Upper lobe of left lung (tissue), 6 donors: ENCODE results near the gene CHD5. TPM values are rescaled to one million over a fixed set of nuclear protein-coding genes. Genes with fewer than 3 reads are reported as not detected.

Experiments used
- ATAC-seq, 2 donors: fragments of 200-7000 bp; cut with Tn5 transposase; one replicate each; pipeline ENCODE4 v1.9.1; 2022; ENCODE audit warnings: mild to moderate bottlenecking in 2 of 2, moderate library complexity in 2 of 2; ENCODE audit not compliant: low FRiP score in 2 of 2
- DNase-seq, 2 donors: peaks; one replicate each; pipeline ENCODE4 v3.0.0-alpha.2; 2019 to 2020
- H3K27ac ChIP-seq, 4 donors: fragments of 200-600 bp; sonication (generic); one replicate each; pipeline ENCODE4 v1.5.1; 2016 to 2019
- H3K27me3 ChIP-seq, 4 donors: fragments of 200-600 bp; sonication (generic); one replicate each; pipeline ENCODE4 v1.5.1; 2017 to 2019
- H3K36me3 ChIP-seq, 4 donors: fragments of 200-600 bp; sonication (generic); one replicate each; pipeline ENCODE4 v1.5.1; 2016 to 2019
- H3K4me1 ChIP-seq, 4 donors: fragments of 200-600 bp; sonication (generic); one replicate each; pipeline ENCODE4 v1.5.1; 2018 to 2019
- H3K4me3 ChIP-seq, 4 donors: fragments of 200-600 bp; sonication (generic); one replicate each; pipeline ENCODE4 v1.5.1; 2017 to 2019; ENCODE audit warnings: mild to moderate bottlenecking in 2 of 4, moderate library complexity in 1 of 4
- H3K9me3 ChIP-seq, 4 donors: fragments of 200-600 bp; sonication (generic); one replicate each; pipeline ENCODE4 v1.5.1; 2018 to 2019
- CTCF ChIP-seq, 6 experiments: fragments of 450-650 bp in 4 of 6; fragments of 200-600 bp in 2 of 6; sonication (generic) in 2 of 6; IDR thresholded peaks; one replicate each; pipeline ENCODE4 v1.5.1; 2016 to 2019; ENCODE audit warnings: antibody characterized with exemption in 6 of 6
- EP300 ChIP-seq, 4 donors: sonication (generic); formaldehyde crosslinking; IDR thresholded peaks; one replicate each; pipeline ENCODE4 v1.5.1; 2017; ENCODE audit warnings: antibody characterized with exemption in 4 of 4, control low read depth in 2 of 4
- POLR2A ChIP-seq, 4 donors: fragments of 450-650 bp; IDR thresholded peaks; one replicate each; pipeline ENCODE4 v1.5.1; 2016 to 2017; ENCODE audit warnings: antibody characterized with exemption in 4 of 4, mild to moderate bottlenecking in 2 of 4
- POLR2AphosphoS5 ChIP-seq, 2 donors: sonication (generic); formaldehyde crosslinking; IDR thresholded peaks; one replicate each; pipeline ENCODE4 v1.5.1; 2017; ENCODE audit warnings: antibody characterized with exemption in 2 of 2
- WGBS, 2 donors: methylation state at CpG; one replicate each; pipeline ENCODE4 v1.1.5; 2017 to 2018; 5-methylcytosine and 5-hydroxymethylcytosine counted together
- total RNA-seq, 6 donors: library from RNA; depleted of rRNA in 4 of 6; stranded (reverse); fragments of >200 nt in 4 of 6; gene quantifications; one replicate each; pipeline versions ENCODE4 v1.1.0 to v1.2.1, GENCODE V29; 2016 to 2021
- donor health status: DM: no; HTN: no; CAD: no; lungs with moderate emphysema.
- donor health status: DM: no; HTN: yes; CAD: no; lungs with severe emphysema.

CHD5 gene
- total RNA-seq, 6 donors from 2014 or later = 0.14 to 1.3 (median 0.25) TPM

DNA sequence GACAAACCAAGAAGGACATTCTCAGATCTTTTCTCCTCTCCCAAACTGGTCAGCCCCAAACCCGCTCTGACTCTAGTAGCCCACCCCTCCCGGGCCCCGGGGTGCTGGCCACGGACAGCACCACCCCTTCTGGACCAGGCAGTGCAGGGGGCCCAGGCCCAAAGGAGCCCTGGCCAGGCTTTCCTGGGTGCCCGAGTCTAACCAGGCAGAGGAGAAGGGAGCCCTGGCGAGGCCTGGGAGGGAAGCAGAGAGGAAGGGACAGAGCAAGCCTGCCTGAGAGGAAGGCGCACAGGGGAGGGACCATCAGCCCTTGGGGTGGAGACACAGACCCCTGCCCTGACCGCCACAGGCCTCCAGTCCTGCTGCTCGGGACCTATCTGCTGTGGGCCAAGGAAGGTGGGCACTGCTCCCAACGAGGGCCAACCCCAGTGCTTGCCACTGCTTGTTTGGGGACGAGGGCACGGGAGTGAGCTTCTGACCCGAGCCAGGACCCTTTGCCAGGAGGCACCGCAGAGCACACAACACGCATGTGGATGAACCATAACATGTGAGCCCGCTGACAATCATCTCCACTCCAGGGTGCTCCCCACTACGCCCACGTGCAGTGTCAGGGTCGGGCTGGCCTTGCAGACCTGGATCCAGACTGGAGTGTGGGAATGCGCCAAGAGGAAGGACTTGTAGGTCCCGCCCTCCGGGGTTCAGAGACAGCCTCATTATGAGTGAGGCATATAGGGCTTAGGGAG is 76.8 kb downstream of the CHD5 start:
- H3K9me3 ChIP-seq = no peaks in the 10 kb centered on the region
- no peak overlapping the region for H3K27ac ChIP-seq
- no peaks in the 10 kb centered on the region for H3K27me3 ChIP-seq
- no peaks in the 10 kb centered on the region for H3K4me1 ChIP-seq
- DNase-seq = peak in 1 of 2 donors; percentile 59
- no peak for TF ChIP-seq POLR2A (IDR thresholded peaks at IDR 0.05)
- no peak for TF ChIP-seq CTCF (IDR thresholded peaks at IDR 0.05)
- no peak for TF ChIP-seq POLR2AphosphoS5 (IDR thresholded peaks at IDR 0.05)
- TF ChIP-seq EP300 (IDR thresholded peaks at IDR 0.05) = no peak
- H3K4me3 ChIP-seq = no peak overlapping the region
- H3K36me3 ChIP-seq = peaks cover 0 to 6% (median 0%) of the 10 kb centered on the region in 4 donors
- no peak for ATAC-seq
- 76 to 85% methylated on average over 6 to 22 of the region's 22 CpGs for WGBS, 2 donors

DNA sequence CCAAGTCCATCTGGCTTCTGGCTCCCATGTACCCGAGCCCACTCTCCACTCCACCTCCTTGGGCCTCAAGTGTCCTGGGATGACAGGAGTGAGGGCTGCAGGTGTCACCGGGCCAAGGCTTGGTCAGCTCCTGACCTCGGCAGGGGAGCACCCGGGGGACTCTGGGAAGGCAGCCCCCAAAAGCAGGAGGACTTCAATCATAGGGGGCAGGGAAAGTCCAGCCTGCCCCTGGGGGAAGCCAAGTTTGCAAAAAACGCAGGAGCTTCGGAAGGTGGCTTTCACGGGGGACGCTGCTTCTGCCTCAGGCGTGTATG is 77.6 kb downstream of the CHD5 start:
- no peaks in the 10 kb centered on the region for H3K9me3 ChIP-seq
- TF ChIP-seq EP300 (IDR thresholded peaks at IDR 0.05) = no peak
- no peak for TF ChIP-seq POLR2AphosphoS5 (IDR thresholded peaks at IDR 0.05)
- no peak for TF ChIP-seq POLR2A (IDR thresholded peaks at IDR 0.05)
- no peak for TF ChIP-seq CTCF (IDR thresholded peaks at IDR 0.05)
- no peak for ATAC-seq
- no peak overlapping the region for H3K4me3 ChIP-seq
- no peaks in the 10 kb centered on the region for H3K27me3 ChIP-seq
- no peak for DNase-seq
- 65 to 71% methylated on average over 6 to 9 of the region's 9 CpGs for WGBS, 2 donors
- H3K4me1 ChIP-seq = no peaks in the 10 kb centered on the region
- no peak overlapping the region for H3K27ac ChIP-seq
- H3K36me3 ChIP-seq = peaks cover 0 to 6% (median 0%) of the 10 kb centered on the region in 4 donors

- no peak for TF ChIP-seq CTCF (IDR thresholded peaks at IDR 0.05)
- TF ChIP-seq POLR2AphosphoS5 (IDR thresholded peaks at IDR 0.05) = no peak
- no peak for TF ChIP-seq POLR2A (IDR thresholded peaks at IDR 0.05)
- TF ChIP-seq EP300 (IDR thresholded peaks at IDR 0.05) = no peak
- no peak overlapping the region for H3K4me3 ChIP-seq
- DNase-seq (peak in 1 of 2 donors; percentile 81), ATAC-seq (no peak)
- H3K36me3 ChIP-seq = peaks cover 0 to 6% (median 0%) of the 10 kb centered on the region in 4 donors
- no peaks in the 10 kb centered on the region for H3K27me3 ChIP-seq
- H3K4me1 ChIP-seq = no peaks in the 10 kb centered on the region
- no peaks in the 10 kb centered on the region for H3K9me3 ChIP-seq
- no peak overlapping the region for H3K27ac ChIP-seq
- 29 to 31% methylated on average over 20 to 23 of the region's 25 CpGs for WGBS, 2 donors
These were observed 78.1 kb downstream of the CHD5 start for GRCh38 chr1:6101826-6102531.

GRCh38 chr1:6100861-6101783 is 79.0 kb downstream of the CHD5 start:
- WGBS, 2 donors = 39 to 51% methylated on average over 20 to 23 of the region's 23 CpGs
- Histone ChIP-seq H3K9me3 (no peaks in the 10 kb centered on the region), H3K4me1 (no peaks in the 10 kb centered on the region), H3K27ac (no peak overlapping the region), H3K36me3 (peaks cover 0 to 9% (median 0%) of the 10 kb centered on the region in 4 donors), H3K27me3 (no peaks in the 10 kb centered on the region), H3K4me3 (no peak overlapping the region)
- TF ChIP-seq POLR2A (IDR thresholded peaks at IDR 0.05) = no peak
- no peak for TF ChIP-seq POLR2AphosphoS5 (IDR thresholded peaks at IDR 0.05)
- no peak for TF ChIP-seq CTCF (IDR thresholded peaks at IDR 0.05)
- TF ChIP-seq EP300 (IDR thresholded peaks at IDR 0.05) = no peak
- DNase-seq = peak in 1 of 2 donors; percentile 30
- no peak for ATAC-seq
